NT2/D1 (cell line): Measurements from ENCODE around the gene CDH24.

Experiments used
- DNase-seq: peaks from one replicate; pipeline ENCODE4 v3.0.0-alpha.2; 2011; ENCODE audit warnings: low read depth, low spot score
- H3K27me3 ChIP-seq: 2 replicates; pipeline ENCODE4 v1.6.0; 2011; ENCODE audit warnings: mild to moderate bottlenecking; ENCODE audit not compliant: insufficient read length, insufficient read depth
- H3K36me3 ChIP-seq: 2 replicates; pipeline ENCODE4 v1.6.1; 2011; ENCODE audit warnings: mild to moderate bottlenecking, low read length, mixed read lengths; ENCODE audit not compliant: insufficient read depth, insufficient read length
- H3K4me1 ChIP-seq: 2 replicates; pipeline ENCODE4 v1.5.1; 2011; ENCODE audit not compliant: insufficient read depth, insufficient read length
- H3K4me3 ChIP-seq: 2 replicates; pipeline ENCODE4 v1.5.1; 2011; ENCODE audit warnings: low read depth; ENCODE audit not compliant: insufficient read length
- H3K9ac ChIP-seq: 2 replicates; pipeline ENCODE4 v1.6.0; 2011; ENCODE audit warnings: low read depth; ENCODE audit not compliant: insufficient read length
- H3K9me3 ChIP-seq: 2 replicates; pipeline ENCODE4 v1.5.1; 2011; ENCODE audit warnings: mild to moderate bottlenecking, low read length; ENCODE audit not compliant: insufficient read depth
- SUZ12 ChIP-seq: IDR thresholded peaks from 2 replicates; pipeline ENCODE4 v1.6.1; 2011; ENCODE audit not compliant: insufficient read length, insufficient read depth; ENCODE audit errors: extremely low read depth
- YY1 ChIP-seq: IDR thresholded peaks from 2 replicates; pipeline ENCODE4 v1.6.1; 2011; ENCODE audit not compliant: insufficient read length, insufficient read depth
- ZNF274 ChIP-seq: IDR thresholded peaks from 2 replicates; pipeline ENCODE4 v1.6.1; 2011; ENCODE audit warnings: mild to moderate bottlenecking, low read depth, low read length

The CDH24 gene

DNA sequence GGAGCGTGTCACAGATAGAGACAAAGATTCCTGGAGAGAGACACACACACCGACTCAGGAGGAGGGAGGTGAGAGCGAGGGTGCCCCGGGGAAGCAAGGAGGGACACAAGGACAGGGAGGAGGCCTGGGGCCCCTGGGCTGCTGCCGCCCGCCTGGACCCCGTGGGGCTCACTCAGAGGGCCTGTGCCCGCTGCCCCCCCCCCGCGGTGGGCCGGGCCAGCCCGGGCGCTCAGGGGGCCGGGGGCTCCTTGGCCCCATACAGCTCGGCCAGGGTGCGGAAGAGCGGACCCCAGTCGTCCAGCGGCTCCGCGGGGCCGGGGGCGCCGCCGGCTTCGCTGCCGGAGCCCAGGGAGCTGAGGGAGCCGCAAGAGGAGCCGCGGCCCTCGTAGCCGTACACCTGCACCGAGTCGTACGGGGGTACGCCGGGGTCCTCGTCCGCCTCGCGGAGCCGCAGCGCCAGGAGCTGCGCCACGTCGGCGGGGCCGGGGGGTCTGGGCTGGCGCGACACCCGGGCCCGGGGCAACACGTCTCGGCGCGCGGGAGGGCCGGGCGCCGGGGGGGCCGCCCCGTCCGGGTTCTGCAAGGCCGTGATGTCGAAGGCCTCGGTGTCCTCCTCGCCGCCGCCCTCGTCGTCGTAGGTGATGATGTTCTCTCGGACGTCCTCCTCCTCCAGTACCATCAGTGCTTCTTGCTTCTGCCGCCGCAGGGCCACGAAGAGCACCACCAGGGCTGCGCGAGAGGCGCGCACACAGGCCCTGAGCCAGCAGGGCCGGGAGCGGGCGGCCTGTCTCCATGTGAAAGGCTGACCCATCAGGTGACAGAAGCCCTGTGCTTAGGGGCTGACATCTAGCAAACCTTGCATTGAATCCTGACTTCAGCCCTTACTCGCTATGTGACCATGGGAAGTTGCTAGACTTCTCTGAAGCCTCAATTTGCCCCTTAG lies 9.3 kb downstream of the CDH24 start:
- Histone ChIP-seq H3K9ac (no peak overlapping the region), H3K36me3 (peaks cover 45% of the 10 kb centered on the region), H3K9me3 (no peaks in the 10 kb centered on the region), H3K4me1 (no peaks in the 10 kb centered on the region), H3K4me3 (no peak overlapping the region), H3K27me3 (no peaks in the 10 kb centered on the region)
- DNase-seq: no peak
- TF ChIP-seq ZNF274 (no peak), SUZ12 (no peak), YY1 (no peak)

DNA sequence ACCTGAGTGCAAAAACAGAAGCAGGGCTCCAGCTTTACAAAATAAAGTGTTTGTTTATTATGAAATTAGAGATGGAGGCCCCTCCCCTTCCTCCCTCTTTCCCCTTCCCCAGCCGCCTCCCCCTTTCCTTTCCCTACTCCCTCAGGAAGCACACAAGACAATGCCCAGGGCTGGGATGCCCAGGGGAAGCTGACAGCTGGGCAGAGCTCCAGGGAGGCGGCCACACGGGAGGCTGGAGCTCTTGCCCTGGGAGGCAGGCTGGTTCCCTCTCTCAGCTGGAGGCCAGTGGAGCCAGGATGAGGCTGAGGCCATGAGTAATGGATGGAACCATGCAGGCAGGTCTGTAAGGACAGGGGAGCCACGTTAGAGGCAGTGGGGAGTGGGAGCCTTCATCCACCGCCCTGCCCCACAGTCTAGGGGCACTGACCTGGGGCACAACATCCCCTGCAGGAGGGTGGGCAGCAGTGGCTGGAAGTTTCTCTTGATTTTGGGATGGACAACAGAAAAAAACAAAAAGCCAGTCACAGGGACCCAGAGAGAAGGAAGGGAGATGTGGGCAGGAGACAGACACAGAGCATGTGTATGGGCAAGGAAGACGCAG lies 10.2 kb downstream of the CDH24 start:
- Histone ChIP-seq H3K36me3 (peaks cover 36% of the 10 kb centered on the region), H3K4me3 (no peak overlapping the region), H3K27me3 (no peaks in the 10 kb centered on the region), H3K4me1 (no peaks in the 10 kb centered on the region), H3K9ac (no peak overlapping the region), H3K9me3 (no peaks in the 10 kb centered on the region)
- no peak for TF ChIP-seq ZNF274
- no peak for TF ChIP-seq SUZ12
- no peak for TF ChIP-seq YY1
- no peak for DNase-seq

DNA sequence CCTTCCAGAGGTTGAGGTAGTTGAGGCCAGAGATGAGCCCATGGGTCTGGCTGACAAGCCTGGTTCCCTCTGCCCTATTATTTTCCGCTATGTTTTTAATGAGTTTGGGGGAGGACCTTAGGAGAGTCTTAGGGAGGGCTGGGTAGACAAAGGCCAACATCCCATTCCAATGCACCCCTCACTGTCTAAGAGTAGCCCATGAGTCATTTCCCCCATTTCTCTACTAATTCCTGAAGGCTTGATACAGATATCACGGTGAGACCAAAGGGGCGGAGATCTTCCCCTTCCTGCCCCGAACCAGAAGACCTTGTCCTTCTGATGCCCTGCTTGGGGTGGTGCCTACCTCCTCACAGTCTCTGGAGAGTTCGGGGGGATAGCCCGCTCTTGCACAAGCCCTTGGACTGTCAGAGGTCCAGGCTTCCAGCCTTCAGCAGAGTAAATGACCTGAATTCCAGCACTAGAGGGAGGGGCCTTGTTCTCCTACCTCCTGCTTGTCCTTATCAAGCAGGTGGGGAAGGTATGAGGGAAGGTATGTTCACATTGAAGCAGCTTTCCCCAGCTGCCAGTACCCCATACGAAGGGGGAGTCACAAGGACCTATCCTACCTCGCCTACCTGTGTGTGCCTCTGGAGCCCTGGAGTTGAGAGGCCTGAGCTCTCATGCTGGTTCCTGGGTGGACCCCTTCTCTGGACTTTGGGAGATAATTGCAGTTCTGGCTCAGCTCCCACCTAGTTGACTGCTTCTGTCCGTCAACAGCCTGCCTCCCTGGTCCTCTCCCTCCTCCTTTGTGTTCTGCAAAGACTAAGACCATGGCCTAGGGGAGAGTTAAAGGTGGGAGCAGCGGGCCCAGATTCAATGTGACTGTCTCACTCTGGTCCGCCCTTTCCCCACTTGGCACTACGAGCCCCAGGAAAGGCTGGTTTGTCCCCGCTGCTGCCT lies 11.6 kb downstream of the CDH24 start:
- no peak for DNase-seq
- no peak overlapping the region for H3K4me3 ChIP-seq

DNA sequence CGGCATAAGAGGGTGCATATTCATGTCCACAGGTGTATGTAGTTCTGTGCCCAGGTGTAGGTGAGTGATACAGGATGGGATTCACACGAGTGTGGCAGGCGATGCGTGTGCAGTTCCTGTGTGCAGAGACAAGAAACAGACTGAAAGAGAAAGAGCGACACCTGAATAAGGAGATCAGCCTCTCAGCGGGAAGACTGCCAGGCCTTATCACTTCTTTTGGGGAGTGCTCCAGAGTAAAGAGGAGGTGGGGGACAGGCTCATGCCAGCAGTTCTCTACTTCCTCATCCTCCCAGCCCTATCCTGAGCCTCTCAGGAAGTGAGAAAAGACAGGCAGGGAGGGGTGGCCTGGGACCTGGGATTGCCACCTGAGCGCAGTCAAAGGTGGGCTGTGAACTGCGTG lies 12.5 kb downstream of the CDH24 start:
- H3K9ac ChIP-seq: no peak overlapping the region
- TF ChIP-seq YY1 (no peak), ZNF274 (no peak), SUZ12 (no peak)

More for the DNA sequence above, 11.6 kb downstream of the CDH24 start:
- Histone ChIP-seq H3K36me3 (peaks cover 24% of the 10 kb centered on the region), H3K9ac (no peak overlapping the region), H3K4me1 (no peaks in the 10 kb centered on the region), H3K9me3 (no peaks in the 10 kb centered on the region), H3K27me3 (no peaks in the 10 kb centered on the region)
- TF ChIP-seq YY1 (no peak), ZNF274 (no peak), SUZ12 (no peak)

DNA sequence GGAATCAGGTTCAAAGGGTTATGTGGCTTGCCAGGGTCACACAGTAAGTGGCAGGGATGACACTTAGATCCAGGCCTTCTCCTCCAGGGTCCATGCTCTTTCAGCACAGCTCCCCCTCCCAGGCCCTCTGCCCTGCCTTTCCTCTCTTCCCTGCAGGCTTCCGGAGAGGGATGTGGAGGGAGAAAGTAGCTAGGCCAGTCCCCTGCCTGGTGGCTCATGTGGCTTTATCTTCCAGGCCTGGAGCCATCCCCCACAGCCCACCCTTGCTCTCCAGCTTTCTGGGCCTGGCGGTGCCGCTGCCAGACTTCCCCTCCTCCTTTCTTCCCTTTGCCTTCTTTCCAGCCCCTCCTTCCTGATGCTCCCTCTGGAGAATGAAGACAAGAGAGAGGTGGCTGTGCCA lies 13.6 kb downstream of the CDH24 start:
- TF ChIP-seq SUZ12: no peak
- TF ChIP-seq YY1: no peak
- TF ChIP-seq ZNF274: no peak
- Histone ChIP-seq H3K9me3 (no peaks in the 10 kb centered on the region), H3K4me3 (no peak overlapping the region), H3K9ac (no peak overlapping the region), H3K36me3 (peaks cover 5% of the 10 kb centered on the region), H3K4me1 (no peaks in the 10 kb centered on the region), H3K27me3 (no peaks in the 10 kb centered on the region)
- DNase-seq: no peak

More for the DNA sequence above, 12.5 kb downstream of the CDH24 start:
- no peaks in the 10 kb centered on the region for H3K27me3 ChIP-seq
- DNase-seq: no peak
- no peaks in the 10 kb centered on the region for H3K9me3 ChIP-seq
- peaks cover 16% of the 10 kb centered on the region for H3K36me3 ChIP-seq
- H3K4me3 ChIP-seq: no peak overlapping the region
- H3K4me1 ChIP-seq: no peaks in the 10 kb centered on the region

DNA sequence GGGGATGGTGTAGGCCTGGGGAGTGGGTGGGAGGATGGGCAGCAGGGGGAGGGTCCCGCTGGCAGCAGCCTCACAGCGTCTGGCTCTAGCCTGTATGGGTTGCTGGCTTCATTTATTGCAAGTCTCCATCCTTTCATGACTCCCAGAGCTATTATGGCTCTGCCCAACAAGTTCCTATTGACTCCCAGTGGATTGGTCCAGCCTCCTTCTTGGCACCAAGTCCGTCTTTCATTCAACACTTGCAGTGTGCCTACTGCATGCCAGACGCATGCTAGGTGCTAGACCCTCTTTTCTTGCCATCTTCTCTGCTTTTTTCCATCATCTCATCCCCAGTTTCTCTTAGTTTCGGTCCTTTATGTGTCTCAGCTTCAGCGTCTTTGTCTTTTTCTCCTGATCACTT lies 14.2 kb downstream of the CDH24 start:
- Histone ChIP-seq H3K4me3 (no peak overlapping the region), H3K9me3 (no peaks in the 10 kb centered on the region), H3K27me3 (no peaks in the 10 kb centered on the region), H3K36me3 (no peaks in the 10 kb centered on the region), H3K4me1 (no peaks in the 10 kb centered on the region), H3K9ac (no peak overlapping the region)
- TF ChIP-seq YY1: no peak
- TF ChIP-seq ZNF274: no peak
- no peak for TF ChIP-seq SUZ12
- no peak for DNase-seq
